ENCODE measurements around the gene MPG. TPM values are rescaled to one million over a fixed set of nuclear protein-coding genes. Genes with fewer than 3 reads are reported as not detected.

MPG gene
- polyA plus RNA-seq, 1 donor (not counting 4 experiments of a cell fraction or from before 2014, with no cell fraction given) = 22.7 TPM

GRCh38 chr16:89391-90302 is 11.6 kb downstream of the MPG start:
- dilution Hi-C loops (cut with MboI; ENCODE audit: extremely low pct_ligation_motif_present, low sequenced_read_pairs) = no loop called here
- Histone ChIP-seq H3K36me3 (ENCODE audit: control insufficient read depth in 2 of 2, extremely low read depth in 1 of 2, insufficient read depth in 2 of 2, low read length in 2 of 2) (peaks cover 43 to 47% of the 10 kb centered on the region in 2 experiments), H3K27me3 (ENCODE audit: control insufficient read depth, extremely low read depth, insufficient read depth, low read length) (no peaks in the 10 kb centered on the region), H3K27ac (ENCODE audit: control insufficient read depth, insufficient read depth, low read length) (no peak overlapping the region), H3K4me3 (ENCODE audit: control insufficient read depth in 2 of 3, extremely low read depth in 1 of 3, insufficient read depth in 2 of 3, low read depth in 1 of 3, low read length in 3 of 3) (no peak overlapping the region), H3K9ac (ENCODE audit: control insufficient read depth, extremely low read depth, insufficient read depth, low read length) (no peak overlapping the region), H3K79me2 (ENCODE audit: control insufficient read depth, insufficient read depth, low read length) (no peaks in the 10 kb centered on the region), H3K4me1 (ENCODE audit: control insufficient read depth, extremely low read depth, insufficient read depth, low read length) (peaks cover 3% of the 10 kb centered on the region), H3K9me3 (ENCODE audit: control insufficient read depth, low read depth, low read length) (no peaks in the 10 kb centered on the region), H3K4me2 (ENCODE audit: control insufficient read depth, extremely low read depth, insufficient read depth, low read depth, low read length) (no peak overlapping the region), H2AFZ (ENCODE audit: control insufficient read depth, low read length) (no peak overlapping the region), H4K20me1 (ENCODE audit: control insufficient read depth, extremely low read depth, insufficient read depth, low read length) (peaks cover 11% of the 10 kb centered on the region), H3K9me1 (ENCODE audit: control insufficient read depth, extremely low read depth, insufficient read depth, low read length) (no peaks in the 10 kb centered on the region)
- TF ChIP-seq CTCF (optimal IDR thresholded peaks at IDR 0.05 in 1 of 3, IDR thresholded peaks at IDR 0.05 in 1 of 3, conservative IDR thresholded peaks at IDR 0.05 in 1 of 3; ENCODE audit: extremely low read depth in 1 of 3, insufficient read depth in 2 of 3, low read length in 3 of 3) (no peak), EZH2 (IDR thresholded peaks at IDR 0.05; ENCODE audit: low read length) (no peak)
- DNase-seq (ENCODE audit: low read depth, low spot score) (no peak), FAIRE-seq (no peak)

DNA sequence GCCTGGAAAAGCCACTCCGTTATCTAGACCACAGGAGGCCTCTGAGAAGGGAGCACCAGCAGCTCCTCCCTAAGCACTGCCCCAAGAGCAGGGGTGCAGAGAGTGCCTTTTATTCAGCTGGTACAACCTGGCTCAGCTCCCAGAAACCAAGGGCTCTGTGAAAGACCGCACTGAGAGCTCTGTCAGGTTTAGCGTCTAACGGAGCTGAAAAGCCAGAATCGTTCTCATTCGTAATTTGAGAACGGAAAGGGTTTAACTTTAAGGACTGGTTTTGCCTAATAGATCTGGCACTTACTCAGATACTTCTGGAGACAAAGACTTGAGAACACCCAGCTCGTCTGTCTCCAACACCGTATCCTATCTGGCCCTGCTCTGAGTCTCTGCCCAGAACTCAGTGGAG is 13.5 kb downstream of the MPG start:
- FAIRE-seq = no peak
- no peak overlapping the region for H3K4me3 ChIP-seq (ENCODE audit: control insufficient read depth in 2 of 3, extremely low read depth in 1 of 3, insufficient read depth in 2 of 3, low read depth in 1 of 3, low read length in 3 of 3)
- H3K79me2 ChIP-seq (ENCODE audit: control insufficient read depth, insufficient read depth, low read length) = no peaks in the 10 kb centered on the region
- H2AFZ ChIP-seq (ENCODE audit: control insufficient read depth, low read length) = no peak overlapping the region
- H3K27me3 ChIP-seq (ENCODE audit: control insufficient read depth, extremely low read depth, insufficient read depth, low read length) = no peaks in the 10 kb centered on the region
- no peak overlapping the region for H3K9ac ChIP-seq (ENCODE audit: control insufficient read depth, extremely low read depth, insufficient read depth, low read length)
- no peak overlapping the region for H3K27ac ChIP-seq (ENCODE audit: control insufficient read depth, insufficient read depth, low read length)
- dilution Hi-C loops (cut with MboI; ENCODE audit: extremely low pct_ligation_motif_present, low sequenced_read_pairs) = no loop called here
- no peak overlapping the region for H3K4me2 ChIP-seq (ENCODE audit: control insufficient read depth, extremely low read depth, insufficient read depth, low read depth, low read length)
- no peaks in the 10 kb centered on the region for H3K9me3 ChIP-seq (ENCODE audit: control insufficient read depth, low read depth, low read length)
- no peaks in the 10 kb centered on the region for H3K9me1 ChIP-seq (ENCODE audit: control insufficient read depth, extremely low read depth, insufficient read depth, low read length)
- TF ChIP-seq CTCF (optimal IDR thresholded peaks at IDR 0.05 in 1 of 3, IDR thresholded peaks at IDR 0.05 in 1 of 3, conservative IDR thresholded peaks at IDR 0.05 in 1 of 3; ENCODE audit: extremely low read depth in 1 of 3, insufficient read depth in 2 of 3, low read length in 3 of 3) (no peak), EZH2 (IDR thresholded peaks at IDR 0.05; ENCODE audit: low read length) (no peak)
- no peaks in the 10 kb centered on the region for H3K4me1 ChIP-seq (ENCODE audit: control insufficient read depth, extremely low read depth, insufficient read depth, low read length)
- DNase-seq (ENCODE audit: low read depth, low spot score) = no peak
- peaks cover 5% of the 10 kb centered on the region for H4K20me1 ChIP-seq (ENCODE audit: control insufficient read depth, extremely low read depth, insufficient read depth, low read length)
- peaks cover 32 to 48% of the 10 kb centered on the region in 2 experiments for H3K36me3 ChIP-seq (ENCODE audit: control insufficient read depth in 2 of 2, extremely low read depth in 1 of 2, insufficient read depth in 2 of 2, low read length in 2 of 2)

Data from keratinocyte (primary cell).